ENCODE results near the gene CLHC1.

DNA sequence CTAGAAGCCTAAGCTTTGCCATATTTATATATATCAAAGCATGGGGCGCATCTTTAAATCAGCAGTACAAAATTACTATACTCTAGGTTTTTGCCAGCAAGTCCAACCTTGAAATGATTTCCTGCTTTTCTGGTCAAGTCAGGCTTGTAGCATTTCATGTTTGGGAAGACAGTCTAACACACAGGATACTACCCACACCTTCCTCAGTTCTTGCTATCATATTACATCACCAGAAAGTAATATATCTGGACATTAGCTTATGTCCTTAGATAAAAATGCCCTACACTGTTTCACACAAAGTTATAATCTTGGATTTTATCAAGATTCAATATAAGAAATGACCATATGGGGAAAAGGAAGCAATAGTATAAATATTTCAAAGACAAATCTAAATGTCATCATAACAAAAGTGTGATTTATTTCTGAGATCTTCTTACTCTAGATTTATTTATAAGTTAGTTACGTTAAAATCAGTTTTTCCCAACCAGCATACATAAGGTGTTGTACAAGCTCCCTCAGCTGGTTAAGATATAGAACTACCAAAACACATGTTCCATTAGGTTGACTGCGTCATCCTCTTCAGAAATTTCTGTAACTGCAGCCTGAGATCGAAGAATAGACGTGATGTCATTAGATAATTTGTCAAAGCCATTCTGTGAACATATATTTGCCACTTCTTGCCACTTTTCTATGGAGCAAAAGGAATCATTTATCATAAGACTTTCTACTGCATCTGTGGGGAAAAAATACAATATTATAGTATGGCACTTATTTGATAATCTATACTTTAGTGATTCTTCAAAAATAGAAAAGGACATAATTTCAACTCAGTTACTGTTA, 56.6 kb downstream of the CLHC1 start:
- TF ChIP-seq CTCF (conservative IDR thresholded peaks at IDR 0.05 in 1 of 2, IDR thresholded peaks at IDR 0.05 in 1 of 2; ENCODE audit: extremely low read depth in 1 of 2, insufficient read depth in 1 of 2, low read depth in 1 of 2, low read length in 2 of 2) (peak; percentile 57 to 63), EZH2 (IDR thresholded peaks at IDR 0.05; ENCODE audit: borderline replicate concordance, low read length) (no peak)
